HCEC 1CT (cell line): ENCODE measurements around the gene LRRC8E.
"Not testable (repeated sequence)": the region's sequence is repeated elsewhere in the genome, so short reads cannot be mapped to it uniquely, and the experiment has no call there.

Source experiments
- DNase-seq: peaks from one replicate; pipeline ENCODE4 v3.0.0-alpha.2; 2017

The LRRC8E gene

GRCh38 chr19:7921967-7922835 is 33.9 kb downstream of the LRRC8E start:
- no peak for DNase-seq

GRCh38 chr19:7922836-7923195 is 34.5 kb downstream of the LRRC8E start:
- DNase-seq: no peak

GRCh38 chr19:7923295-7924191 is 35.2 kb downstream of the LRRC8E start:
- DNase-seq: no peak

- no peak for DNase-seq
These were observed 35.9 kb downstream of the LRRC8E start for GRCh38 chr19:7924241-7924640.

- DNase-seq: no peak
These were observed 36.4 kb downstream of the LRRC8E start for GRCh38 chr19:7924651-7925170.

GRCh38 chr19:7925171-7925851 is 37.0 kb downstream of the LRRC8E start:
- DNase-seq: peak; percentile 49

- peak; percentile 33 for DNase-seq
These were observed 37.9 kb downstream of the LRRC8E start, which contains the start of gene CTXN1 for GRCh38 chr19:7926021-7926726. Gene CTXN1 (minus strand): TSS chr19:7926135. CDS start chr19:7925538, 597 bp downstream.

- DNase-seq: no peak
These were observed 38.7 kb downstream of the LRRC8E start for GRCh38 chr19:7926727-7927604.

- no peak for DNase-seq
These were observed 39.5 kb downstream of the LRRC8E start for GRCh38 chr19:7927605-7928333.

GRCh38 chr19:7928334-7928706 is 40.0 kb downstream of the LRRC8E start:
- DNase-seq: no peak

- DNase-seq: peak; percentile 70
These were observed 40.7 kb downstream of the LRRC8E start for GRCh38 chr19:7928741-7929701.

GRCh38 chr19:7930030-7930429 is 41.7 kb downstream of the LRRC8E start:
- not testable (repeated sequence) for DNase-seq

- DNase-seq: no peak
These were observed 42.5 kb downstream of the LRRC8E start for GRCh38 chr19:7930765-7931164.

GRCh38 chr19:7931221-7932061 is 43.1 kb downstream of the LRRC8E start:
- DNase-seq: no peak

GRCh38 chr19:7932276-7932929 is 44.1 kb downstream of the LRRC8E start:
- no peak for DNase-seq

- no peak for DNase-seq
These were observed 44.6 kb downstream of the LRRC8E start for GRCh38 chr19:7932930-7933300.

GRCh38 chr19:7933411-7933810 is 45.1 kb downstream of the LRRC8E start:
- no peak for DNase-seq
